GM12875 (cell line): ENCODE results near the gene KRT79.

Source experiments
- H3K4me3 ChIP-seq: one replicate; pipeline ENCODE4 v1.5.1; 2011; ENCODE audit warnings: low read depth, low read length, control low read depth
- TF ChIP-seq, protein P1 (sequence below): IDR thresholded peaks from 2 replicates; pipeline ENCODE4 v1.5.1; 2011; ENCODE audit warnings: low read depth, mild to moderate bottlenecking, control low read depth, inconsistent platforms, low read length, moderate library complexity, borderline replicate concordance; ENCODE audit not compliant: insufficient read depth

The KRT79 gene

DNA sequence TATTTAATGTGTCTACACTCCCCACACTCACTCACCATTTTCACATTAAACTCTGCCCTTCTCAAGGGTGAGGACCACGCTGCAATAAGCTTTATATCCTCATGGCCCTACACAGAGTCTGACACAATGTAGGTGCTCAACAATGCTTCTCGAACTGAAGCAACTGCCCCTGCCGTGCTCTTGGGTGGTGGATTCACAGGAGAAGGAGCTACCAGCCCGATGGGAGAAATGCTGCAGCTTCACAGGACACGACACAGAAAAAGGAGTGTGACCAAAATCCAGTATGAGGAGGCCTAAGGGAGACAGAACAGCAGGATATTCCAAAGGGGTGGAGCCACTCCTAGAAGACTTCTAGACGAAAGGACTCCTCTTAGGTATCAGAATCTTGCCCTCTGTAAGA is 31.7 kb downstream of the KRT79 start:
- H3K4me3 ChIP-seq, result no peak overlapping the region
- TF ChIP-seq, protein P1, sequence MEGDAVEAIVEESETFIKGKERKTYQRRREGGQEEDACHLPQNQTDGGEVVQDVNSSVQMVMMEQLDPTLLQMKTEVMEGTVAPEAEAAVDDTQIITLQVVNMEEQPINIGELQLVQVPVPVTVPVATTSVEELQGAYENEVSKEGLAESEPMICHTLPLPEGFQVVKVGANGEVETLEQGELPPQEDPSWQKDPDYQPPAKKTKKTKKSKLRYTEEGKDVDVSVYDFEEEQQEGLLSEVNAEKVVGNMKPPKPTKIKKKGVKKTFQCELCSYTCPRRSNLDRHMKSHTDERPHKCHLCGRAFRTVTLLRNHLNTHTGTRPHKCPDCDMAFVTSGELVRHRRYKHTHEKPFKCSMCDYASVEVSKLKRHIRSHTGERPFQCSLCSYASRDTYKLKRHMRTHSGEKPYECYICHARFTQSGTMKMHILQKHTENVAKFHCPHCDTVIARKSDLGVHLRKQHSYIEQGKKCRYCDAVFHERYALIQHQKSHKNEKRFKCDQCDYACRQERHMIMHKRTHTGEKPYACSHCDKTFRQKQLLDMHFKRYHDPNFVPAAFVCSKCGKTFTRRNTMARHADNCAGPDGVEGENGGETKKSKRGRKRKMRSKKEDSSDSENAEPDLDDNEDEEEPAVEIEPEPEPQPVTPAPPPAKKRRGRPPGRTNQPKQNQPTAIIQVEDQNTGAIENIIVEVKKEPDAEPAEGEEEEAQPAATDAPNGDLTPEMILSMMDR, result no peak

DNA sequence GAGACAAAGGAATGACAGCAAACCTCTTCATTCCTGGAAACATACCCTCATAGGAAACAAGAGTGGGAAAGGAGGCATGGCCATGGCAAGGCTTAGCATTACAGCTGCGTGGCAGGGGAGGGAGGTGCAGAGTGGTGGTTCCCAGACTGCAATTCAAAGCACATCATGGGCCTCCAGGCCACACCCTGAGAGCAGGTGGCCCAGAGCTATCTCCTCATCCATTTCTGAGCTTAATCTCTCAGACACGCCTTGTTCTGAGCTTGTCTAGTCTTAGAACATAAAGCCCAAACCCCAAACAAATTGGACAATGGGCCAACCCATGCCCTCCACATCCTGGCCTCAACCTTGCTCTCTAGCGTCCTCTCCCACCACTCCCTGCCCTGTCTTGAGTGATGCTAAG is 32.3 kb downstream of the KRT79 start:
- no peak overlapping the region for H3K4me3 ChIP-seq
- TF ChIP-seq, protein P1, result no peak

DNA sequence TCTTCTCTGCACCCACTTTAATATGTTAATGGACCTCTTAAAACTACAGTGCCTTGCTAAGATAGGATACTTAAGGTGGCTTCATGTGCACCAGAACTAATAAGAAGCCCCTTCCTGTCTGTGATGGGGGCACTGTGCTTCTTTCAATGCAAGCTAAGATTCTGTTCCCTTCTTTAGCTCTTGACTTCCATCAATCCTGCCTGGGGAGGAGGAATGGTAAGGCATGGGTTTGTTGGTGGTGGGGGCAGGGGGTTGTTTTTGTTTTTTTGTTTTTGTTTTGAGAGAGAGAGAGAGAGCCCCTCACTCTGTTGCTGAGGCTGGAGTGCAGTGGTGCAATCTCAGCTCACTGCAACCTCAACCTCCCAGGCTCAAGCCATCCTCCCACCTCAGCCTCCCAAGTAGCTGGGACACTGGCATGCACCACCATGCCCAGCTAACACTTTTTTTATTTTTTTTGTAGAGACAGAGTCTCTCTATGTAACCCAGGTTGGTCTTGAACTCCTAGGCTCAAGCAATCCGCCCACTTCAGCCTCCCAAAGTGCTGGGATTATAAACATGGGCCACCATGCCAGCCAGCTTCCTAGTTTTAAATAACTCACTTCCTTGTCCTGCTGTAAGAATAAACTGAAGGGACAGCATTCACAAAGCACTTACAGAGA is 33.7 kb downstream of the KRT79 start:
- TF ChIP-seq, protein P1, result no peak
- no peak overlapping the region for H3K4me3 ChIP-seq

DNA sequence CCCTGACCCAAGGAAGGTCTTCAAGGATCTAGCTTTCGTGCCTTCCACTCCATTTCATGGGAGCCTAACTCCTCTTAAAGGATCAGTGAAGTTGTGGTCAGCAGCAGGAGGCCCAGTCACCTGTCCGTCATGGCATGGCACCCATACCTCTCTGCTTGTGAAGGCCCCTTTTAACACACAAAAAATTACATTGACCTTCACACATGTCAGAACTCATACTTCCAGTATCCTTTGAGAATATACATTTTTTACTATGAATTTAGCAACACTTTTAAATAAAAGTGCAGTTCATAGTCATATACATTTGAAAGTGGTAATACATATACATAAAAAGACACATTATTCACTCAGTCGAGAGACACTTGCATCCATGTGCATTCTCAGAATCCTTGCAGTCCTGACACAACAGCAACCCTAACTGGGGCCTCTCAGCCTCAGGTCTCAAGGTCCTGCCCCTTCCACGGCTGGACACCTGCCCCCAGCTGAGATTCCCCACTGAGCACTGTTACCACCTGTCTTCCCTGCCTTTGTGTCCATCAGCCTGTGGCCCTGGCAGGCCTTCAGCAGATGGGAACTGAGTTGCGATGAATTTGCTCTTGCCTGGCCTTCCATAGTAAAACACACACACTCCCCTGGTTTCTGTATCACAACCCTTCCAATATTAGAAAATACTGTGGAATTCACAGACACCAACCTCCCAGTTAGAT is 34.5 kb downstream of the KRT79 start:
- TF ChIP-seq, protein P1, result no peak
- no peak overlapping the region for H3K4me3 ChIP-seq

DNA sequence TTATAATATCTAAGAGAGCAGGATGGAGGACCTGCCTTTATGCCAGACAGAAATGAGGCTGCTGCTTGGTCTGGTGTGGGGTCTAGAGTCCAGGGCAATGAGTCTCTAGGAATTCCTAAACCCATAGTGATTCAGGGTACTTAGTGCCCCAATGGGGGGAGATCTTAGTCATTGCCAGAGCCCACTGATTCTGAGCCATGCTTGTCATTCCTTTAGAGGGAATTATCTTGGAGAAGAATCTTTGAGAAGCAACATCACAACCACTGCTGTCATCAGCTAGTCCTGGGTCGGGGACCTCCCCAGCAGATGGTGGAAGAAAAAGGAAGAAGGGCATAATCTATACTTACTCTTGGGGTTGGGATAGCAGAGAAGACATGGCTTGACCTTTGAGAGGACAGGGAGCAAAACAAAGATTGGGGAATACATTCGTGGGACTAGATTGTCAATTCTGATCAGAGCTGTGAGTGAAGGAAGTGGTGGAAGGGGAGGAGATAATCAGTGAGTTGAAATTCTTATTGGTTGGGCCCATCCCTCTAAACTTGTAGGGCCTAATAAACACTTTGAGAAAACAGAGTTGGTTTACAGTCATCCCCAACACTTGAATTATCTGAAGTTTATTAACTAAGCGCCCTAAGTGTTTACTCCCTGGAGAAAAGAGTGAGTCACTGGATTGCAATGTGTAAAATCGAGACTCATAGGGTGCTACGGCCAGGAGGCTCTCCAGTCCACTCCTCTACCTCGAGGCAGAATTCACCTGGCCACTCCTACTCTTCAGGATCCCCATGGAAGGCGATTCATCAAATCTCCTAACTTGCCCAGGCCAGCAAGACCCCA is 35.2 kb downstream of the KRT79 start:
- TF ChIP-seq, protein P1, result no peak
- H3K4me3 ChIP-seq, result no peak overlapping the region

DNA sequence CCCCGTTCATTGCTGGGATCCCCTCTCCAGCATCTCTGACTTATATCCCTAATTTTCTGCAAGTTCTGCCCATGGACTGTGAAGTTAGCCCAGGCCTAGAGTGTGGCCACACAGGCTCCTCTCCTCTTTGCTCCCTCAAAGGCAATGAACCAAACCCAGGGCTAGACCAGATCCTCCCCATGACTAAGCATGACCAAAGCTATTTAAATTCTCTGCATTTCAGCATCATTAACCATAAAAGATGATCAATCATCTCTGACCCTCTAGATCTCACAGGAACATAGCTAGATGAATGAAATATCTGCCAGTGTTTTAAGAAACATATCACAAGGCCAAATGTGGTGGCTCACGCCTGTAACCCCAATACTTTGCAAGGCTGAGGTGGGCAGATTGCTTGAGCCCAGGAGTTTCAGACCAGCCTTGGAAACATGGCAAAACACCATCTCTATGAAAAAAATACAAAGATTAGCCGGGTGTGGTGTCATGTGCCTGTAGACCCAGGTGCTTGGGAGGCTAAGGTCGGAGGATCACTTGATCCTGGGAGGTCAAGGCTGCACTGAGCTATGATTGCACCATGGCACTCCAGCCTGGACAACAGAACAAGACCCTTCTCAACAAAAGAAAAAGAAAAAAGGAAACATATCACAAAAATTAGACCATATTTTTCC is 36.0 kb downstream of the KRT79 start:
- TF ChIP-seq, protein P1, result no peak

More for the DNA sequence above, 36.0 kb downstream of the KRT79 start:
- no peak overlapping the region for H3K4me3 ChIP-seq
